ENCODE results near the gene C10orf90.

C10orf90 gene

DNA sequence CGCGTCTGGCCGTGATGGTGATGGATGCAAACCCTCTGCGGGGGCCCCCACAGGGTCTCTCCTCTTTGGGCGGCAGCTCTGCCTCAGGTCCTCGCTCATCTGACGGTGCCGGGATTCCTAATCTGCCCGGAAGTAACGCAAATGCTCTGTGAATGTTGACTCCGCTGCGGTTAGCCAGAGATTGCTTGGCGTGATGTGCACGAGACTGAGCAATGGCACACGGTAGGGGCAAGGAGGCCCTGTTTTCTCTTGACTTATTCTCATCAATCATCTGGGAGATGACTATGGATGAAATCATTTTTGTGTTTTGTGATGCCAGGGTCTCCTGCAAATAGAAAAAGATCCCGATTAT, 165.8 kb downstream of the C10orf90 start:
- H3K4me2 ChIP-seq (ENCODE audit: low read length), result no peak overlapping the region
- no peak overlapping the region for H3K27ac ChIP-seq (ENCODE audit: low read depth, low read length, poor library complexity, severe bottlenecking)
- no peak overlapping the region for H3K4me3 ChIP-seq (ENCODE audit: low read depth, low read length, poor library complexity, severe bottlenecking)
- no peaks in the 10 kb centered on the region for H3K36me3 ChIP-seq (ENCODE audit: insufficient read depth, low read length)
- H3K79me2 ChIP-seq (ENCODE audit: insufficient read depth, low read length), result no peaks in the 10 kb centered on the region
- H3F3A ChIP-seq (ENCODE audit: insufficient read depth, low read length), result no peaks in the 10 kb centered on the region
- H3K27me3 ChIP-seq (ENCODE audit: insufficient read depth, low read length), result no peaks in the 10 kb centered on the region
- H3K9me3 ChIP-seq (ENCODE audit: low read length), result no peaks in the 10 kb centered on the region
- H2AFZ ChIP-seq (ENCODE audit: low read length), result no peak overlapping the region
- H3K4me1 ChIP-seq (ENCODE audit: insufficient read depth, low read length, severe bottlenecking), result no peaks in the 10 kb centered on the region
- H4K20me1 ChIP-seq (ENCODE audit: insufficient read depth, low read length), result no peaks in the 10 kb centered on the region
- TF ChIP-seq, protein P1, sequence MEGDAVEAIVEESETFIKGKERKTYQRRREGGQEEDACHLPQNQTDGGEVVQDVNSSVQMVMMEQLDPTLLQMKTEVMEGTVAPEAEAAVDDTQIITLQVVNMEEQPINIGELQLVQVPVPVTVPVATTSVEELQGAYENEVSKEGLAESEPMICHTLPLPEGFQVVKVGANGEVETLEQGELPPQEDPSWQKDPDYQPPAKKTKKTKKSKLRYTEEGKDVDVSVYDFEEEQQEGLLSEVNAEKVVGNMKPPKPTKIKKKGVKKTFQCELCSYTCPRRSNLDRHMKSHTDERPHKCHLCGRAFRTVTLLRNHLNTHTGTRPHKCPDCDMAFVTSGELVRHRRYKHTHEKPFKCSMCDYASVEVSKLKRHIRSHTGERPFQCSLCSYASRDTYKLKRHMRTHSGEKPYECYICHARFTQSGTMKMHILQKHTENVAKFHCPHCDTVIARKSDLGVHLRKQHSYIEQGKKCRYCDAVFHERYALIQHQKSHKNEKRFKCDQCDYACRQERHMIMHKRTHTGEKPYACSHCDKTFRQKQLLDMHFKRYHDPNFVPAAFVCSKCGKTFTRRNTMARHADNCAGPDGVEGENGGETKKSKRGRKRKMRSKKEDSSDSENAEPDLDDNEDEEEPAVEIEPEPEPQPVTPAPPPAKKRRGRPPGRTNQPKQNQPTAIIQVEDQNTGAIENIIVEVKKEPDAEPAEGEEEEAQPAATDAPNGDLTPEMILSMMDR (IDR thresholded peaks at IDR 0.05; ENCODE audit: low read length), result no peak
- TF ChIP-seq EZH2 (IDR thresholded peaks at IDR 0.05; ENCODE audit: borderline replicate concordance, low read length), result no peak
- no peaks in the 10 kb centered on the region for H3K9me2 ChIP-seq (ENCODE audit: low read depth, low read length)
- no peak overlapping the region for H3K9ac ChIP-seq (ENCODE audit: low read length)

DNA sequence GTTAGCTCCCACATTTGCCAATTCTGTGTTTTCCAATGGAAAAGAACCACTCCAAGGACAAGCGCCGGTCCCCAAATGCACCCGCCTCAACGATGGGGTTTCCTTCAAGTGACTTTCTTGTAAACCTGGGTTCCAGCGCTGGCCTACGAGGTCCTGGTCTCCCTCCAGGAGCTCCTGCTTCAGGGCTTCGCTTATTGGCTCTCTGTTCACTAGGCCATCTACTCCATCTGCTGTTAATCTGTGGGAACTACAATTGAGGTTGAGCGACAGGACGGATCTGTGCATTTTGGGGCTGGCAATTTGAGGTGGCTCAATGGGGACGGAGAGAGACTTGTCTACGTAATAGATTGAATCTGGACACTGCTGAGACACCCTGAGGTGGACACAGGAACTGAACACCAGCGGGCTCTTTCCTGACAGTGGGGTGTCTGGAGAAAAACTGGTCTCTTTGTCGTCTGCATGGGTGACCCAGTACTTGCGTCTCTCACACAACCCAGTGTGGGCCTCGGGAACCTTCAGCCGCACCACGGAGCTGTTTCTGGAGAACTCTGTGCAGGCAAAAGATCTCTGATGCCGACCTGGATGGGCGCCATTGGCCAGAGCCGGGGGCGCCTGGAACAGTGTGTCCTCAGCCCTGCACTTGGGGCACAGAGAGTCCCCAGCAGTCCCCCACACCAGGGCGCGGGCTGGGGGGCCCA, 166.3 kb downstream of the C10orf90 start:
- Histone ChIP-seq H3K9me2 (ENCODE audit: low read depth, low read length) (no peaks in the 10 kb centered on the region), H3K27ac (ENCODE audit: low read depth, low read length, poor library complexity, severe bottlenecking) (no peak overlapping the region), H2AFZ (ENCODE audit: low read length) (no peak overlapping the region), H3K4me3 (ENCODE audit: low read depth, low read length, poor library complexity, severe bottlenecking) (no peak overlapping the region), H3K4me2 (ENCODE audit: low read length) (no peak overlapping the region), H4K20me1 (ENCODE audit: insufficient read depth, low read length) (no peaks in the 10 kb centered on the region), H3K36me3 (ENCODE audit: insufficient read depth, low read length) (no peaks in the 10 kb centered on the region), H3K27me3 (ENCODE audit: insufficient read depth, low read length) (no peaks in the 10 kb centered on the region), H3K9me3 (ENCODE audit: low read length) (no peaks in the 10 kb centered on the region), H3K79me2 (ENCODE audit: insufficient read depth, low read length) (no peaks in the 10 kb centered on the region), H3F3A (ENCODE audit: insufficient read depth, low read length) (no peaks in the 10 kb centered on the region), H3K4me1 (ENCODE audit: insufficient read depth, low read length, severe bottlenecking) (no peaks in the 10 kb centered on the region), H3K9ac (ENCODE audit: low read length) (no peak overlapping the region)
- TF ChIP-seq, protein P1 (IDR thresholded peaks at IDR 0.05; ENCODE audit: low read length), result peak; percentile 55
- no peak for TF ChIP-seq EZH2 (IDR thresholded peaks at IDR 0.05; ENCODE audit: borderline replicate concordance, low read length)

DNA sequence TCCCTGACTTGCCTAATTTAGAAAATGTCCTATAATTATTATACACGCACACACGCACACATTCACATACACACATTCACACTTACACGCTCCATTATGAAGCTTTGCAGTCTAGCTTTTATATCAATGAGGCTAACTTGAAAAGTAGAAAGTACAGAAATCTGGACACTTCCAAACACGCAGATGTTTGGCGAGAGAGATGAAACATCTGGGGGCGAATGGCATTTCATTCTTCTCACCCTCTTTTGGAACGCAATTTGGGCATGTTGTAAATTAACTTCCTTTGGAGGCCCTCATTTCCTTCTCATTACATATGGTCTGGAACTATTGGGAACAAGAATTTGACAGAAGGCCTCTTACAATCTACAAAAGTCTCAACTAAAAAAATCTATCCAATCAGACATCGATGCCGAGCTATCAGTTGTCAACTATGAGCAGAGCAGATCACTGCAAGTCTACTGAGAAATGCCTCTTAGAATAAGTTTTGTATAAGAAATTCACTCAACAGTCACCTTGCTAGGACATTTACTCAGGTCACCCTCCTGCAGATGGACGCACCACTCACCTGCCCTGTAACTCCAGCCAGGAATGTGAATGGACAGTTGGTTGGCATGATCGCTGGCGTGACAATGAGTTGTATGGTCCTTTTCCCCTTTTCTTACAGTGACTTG, 167.0 kb downstream of the C10orf90 start:
- Histone ChIP-seq H3K4me3 (ENCODE audit: low read depth, low read length, poor library complexity, severe bottlenecking) (no peak overlapping the region), H3K4me1 (ENCODE audit: insufficient read depth, low read length, severe bottlenecking) (no peaks in the 10 kb centered on the region), H2AFZ (ENCODE audit: low read length) (no peak overlapping the region), H3K4me2 (ENCODE audit: low read length) (no peak overlapping the region), H3K36me3 (ENCODE audit: insufficient read depth, low read length) (no peaks in the 10 kb centered on the region), H3K9ac (ENCODE audit: low read length) (no peak overlapping the region), H3K27me3 (ENCODE audit: insufficient read depth, low read length) (no peaks in the 10 kb centered on the region), H3K79me2 (ENCODE audit: insufficient read depth, low read length) (no peaks in the 10 kb centered on the region), H3F3A (ENCODE audit: insufficient read depth, low read length) (no peaks in the 10 kb centered on the region), H3K9me3 (ENCODE audit: low read length) (no peaks in the 10 kb centered on the region), H4K20me1 (ENCODE audit: insufficient read depth, low read length) (no peaks in the 10 kb centered on the region), H3K9me2 (ENCODE audit: low read depth, low read length) (no peaks in the 10 kb centered on the region), H3K27ac (ENCODE audit: low read depth, low read length, poor library complexity, severe bottlenecking) (no peak overlapping the region)
- TF ChIP-seq EZH2 (IDR thresholded peaks at IDR 0.05; ENCODE audit: borderline replicate concordance, low read length), result no peak
- TF ChIP-seq, protein P1 (IDR thresholded peaks at IDR 0.05; ENCODE audit: low read length), result no peak
